GM21786 (cell line): ENCODE results near the gene DAB2IP.
"Not testable (repeated sequence)": the region's sequence is repeated elsewhere in the genome, so short reads cannot be mapped to it uniquely, and the experiment has no call there.

ENCODE experiments used
- ATAC-seq: cut with Tn5 transposase; IDR thresholded peaks from one replicate; pipeline ENCODE4 v1.9.1; 2021; ENCODE audit not compliant: unreplicated experiment

The DAB2IP gene

DNA sequence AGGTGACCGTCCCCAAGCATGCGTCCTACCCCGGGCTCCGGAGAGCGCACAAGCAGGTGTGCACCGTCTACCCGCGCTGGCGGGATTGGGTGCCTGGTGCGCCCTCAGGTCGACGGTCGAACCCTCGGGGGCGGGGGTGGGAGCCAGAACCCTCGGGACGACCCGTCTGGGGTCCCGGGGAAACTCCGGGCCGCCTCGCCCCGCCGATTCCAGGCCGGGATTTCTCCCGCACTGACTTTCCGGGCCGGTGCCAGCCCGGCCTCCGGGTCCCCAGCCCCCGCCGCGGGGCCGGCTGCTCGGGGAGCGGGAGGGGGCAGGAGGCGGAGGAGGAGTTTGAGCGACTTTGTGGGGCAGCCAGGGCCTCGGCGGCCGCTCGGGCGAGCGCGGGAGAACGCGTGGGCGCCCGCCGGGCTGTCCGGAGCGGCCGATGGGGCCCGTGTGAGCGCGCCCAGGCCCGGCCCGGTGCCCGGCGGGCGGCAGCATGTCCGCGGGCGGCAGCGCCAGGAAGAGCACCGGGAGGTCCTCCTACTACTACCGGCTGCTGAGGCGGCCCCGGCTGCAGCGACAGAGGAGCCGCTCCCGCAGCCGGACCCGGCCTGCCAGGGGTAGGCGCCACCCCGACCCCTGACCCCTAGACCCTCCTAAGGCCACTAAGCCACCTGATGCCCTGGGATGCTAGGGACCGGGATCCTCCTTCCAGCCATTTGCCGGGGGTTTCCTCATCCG is at the start of gene DAB2IP:
DAB2IP (plus strand) TSS at position 340 of the 726 bp plus-strand sequence; CDS start at position 482, 142 bp downstream.
- no peak for ATAC-seq

DNA sequence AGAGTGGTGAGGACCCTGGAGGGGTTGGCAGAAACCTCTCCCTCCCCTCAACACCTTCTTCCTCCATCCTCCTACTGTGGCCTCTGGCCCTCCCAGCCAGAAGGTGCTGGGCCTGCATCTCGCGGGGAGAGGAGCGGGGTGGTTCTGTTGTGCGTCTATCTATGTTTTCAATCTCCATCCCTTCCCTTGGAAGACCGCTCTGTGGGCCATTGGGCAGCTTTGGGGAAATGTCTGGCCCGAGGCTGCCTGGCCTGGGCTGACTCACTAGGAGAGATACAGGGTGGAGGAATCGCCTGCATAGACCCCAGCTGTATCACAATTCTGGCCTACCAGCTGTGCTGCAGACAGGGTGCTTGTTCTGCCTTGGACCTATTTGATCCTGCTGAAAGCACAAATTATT is 48.4 kb upstream of the DAB2IP start:
- ATAC-seq = no peak

GRCh38 chr9:121604242-121604641 is 47.2 kb upstream of the DAB2IP start:
- ATAC-seq = no peak

DNA sequence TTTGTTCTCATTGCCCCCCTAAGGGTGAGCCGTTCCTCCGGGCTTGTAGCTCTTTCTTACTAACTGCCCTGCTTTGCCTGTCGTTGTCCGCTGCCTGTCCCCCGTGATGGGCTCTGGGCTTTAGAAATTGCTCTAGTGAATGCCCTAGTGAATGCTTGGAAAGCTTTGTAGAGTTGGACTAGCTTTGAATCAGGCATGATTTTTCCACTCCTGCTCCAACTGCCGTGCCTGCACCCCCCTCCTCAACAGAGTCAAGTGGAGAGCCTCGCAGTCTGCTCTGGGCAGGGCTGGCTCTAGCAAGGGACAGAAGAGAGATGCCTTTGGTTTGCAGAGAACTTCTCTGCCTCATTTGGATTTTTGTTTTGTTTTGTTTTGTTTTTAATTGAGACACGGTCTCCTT is 46.8 kb upstream of the DAB2IP start:
- ATAC-seq = no peak

- ATAC-seq = no peak
Measured at GRCh38 chr9:121607434-121608167, 43.8 kb upstream of the DAB2IP start.

- ATAC-seq = no peak
Measured at GRCh38 chr9:121608168-121608853, 43.1 kb upstream of the DAB2IP start.

DNA sequence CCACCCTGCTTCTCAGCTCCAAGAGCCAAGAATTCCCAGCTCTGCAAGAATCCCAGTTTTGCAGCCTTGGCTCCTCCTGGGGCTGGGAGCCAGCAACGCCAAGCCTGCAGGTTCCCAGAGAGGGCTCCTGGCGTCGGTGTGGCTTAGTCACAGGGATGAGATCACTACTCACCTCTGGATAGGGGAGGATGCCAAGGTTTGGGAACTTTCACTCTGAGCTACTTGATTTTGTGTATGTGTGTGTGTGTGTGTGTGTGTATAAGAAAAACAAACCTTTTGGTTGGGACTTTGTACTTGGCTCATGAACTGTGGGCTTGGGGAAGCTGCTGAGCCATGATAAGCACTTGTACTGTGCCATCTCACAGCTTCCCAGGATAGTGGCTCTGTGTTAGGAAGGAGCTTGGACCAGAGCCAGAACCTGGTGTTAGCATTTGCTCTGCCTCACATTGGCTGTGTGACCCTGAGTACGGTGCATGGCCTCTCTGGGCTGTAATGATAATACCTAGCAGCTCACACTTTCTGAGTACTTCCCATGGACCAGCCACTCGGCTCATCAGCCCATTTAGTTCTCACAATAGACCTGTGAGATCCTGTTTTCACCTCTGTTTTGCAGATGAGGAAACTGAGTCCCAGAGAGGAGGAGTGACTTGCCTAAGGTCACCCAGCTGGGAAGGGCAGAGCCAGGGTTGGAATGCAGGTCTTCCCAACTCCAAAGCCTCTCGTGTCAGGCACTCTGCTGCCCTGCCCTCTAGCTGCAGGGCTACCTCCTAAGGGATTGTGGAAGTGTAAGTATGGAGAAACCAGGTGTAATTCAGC is 41.4 kb upstream of the DAB2IP start:
- ATAC-seq = no peak

GRCh38 chr9:121610638-121610953 is 40.8 kb upstream of the DAB2IP start:
- no peak for ATAC-seq

- no peak for ATAC-seq
Measured at GRCh38 chr9:121612511-121612998, 38.9 kb upstream of the DAB2IP start.

DNA sequence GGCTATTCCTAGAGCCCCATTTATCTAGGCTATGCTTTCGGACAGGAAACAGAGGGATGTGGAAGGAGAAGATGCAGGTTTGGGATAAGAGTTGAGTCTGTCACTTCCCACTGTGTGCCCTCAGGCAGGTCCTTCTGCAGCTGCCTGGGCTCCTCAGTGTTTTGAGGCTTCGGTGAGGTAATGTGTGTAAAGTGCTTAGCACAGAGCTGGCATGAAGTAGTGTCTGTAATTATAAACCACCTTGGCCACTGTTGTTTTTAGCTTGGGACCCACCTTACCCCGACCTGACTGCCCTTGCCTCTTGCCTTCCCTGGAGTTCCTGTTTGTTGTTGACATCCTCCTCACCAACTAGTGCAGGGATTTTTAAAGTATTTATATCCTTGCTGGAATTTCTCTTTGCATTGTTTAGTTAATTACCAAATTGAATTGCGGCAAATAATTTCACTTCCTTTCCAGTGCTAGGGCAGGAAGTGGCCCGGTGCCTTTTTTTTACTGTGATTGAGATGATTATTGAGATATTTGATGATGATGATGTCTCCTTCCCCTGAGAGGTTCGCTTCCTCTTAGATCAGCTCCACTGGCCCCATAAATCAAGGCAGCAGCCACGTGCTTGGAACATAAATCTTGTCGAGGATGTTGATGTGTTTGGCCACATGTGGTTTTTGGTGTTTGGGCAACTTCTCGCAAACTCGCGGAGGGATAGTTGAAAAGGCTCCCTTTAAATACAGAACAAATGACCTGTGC is 38.3 kb upstream of the DAB2IP start:
- ATAC-seq = no peak

DNA sequence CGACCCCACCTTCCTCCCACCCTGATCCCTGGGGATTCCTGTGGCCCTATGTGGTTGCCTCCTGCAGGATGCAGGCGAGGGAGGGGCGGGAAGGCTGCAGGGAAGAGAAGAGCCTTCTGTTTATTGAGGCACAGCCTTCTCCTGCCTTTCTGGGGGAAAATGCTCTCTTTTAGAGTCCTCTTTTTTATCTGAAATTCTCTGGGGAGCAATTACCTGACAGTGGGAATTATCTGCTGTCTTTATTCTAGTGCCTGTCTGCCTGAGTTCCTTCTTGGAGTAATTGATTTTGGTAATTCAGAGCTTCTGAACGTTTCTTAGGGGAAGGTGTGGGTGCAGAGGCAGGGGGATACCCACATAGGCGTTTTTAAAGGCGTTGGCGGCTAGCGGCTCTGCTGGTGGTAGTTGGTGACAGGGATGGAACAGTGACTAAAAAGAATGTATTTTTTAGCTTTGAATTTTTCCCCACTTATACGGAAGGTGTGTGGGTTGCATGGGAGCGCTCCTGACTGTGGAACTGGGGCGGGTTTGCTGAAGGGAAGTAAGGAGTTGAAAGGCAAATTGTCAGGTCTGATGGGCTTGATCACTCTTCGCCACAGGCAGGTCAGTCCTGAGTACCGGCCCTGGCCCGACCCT is 35.2 kb upstream of the DAB2IP start:
- no peak for ATAC-seq

- ATAC-seq = no peak
Measured at GRCh38 chr9:121618504-121618903, 32.9 kb upstream of the DAB2IP start.

DNA sequence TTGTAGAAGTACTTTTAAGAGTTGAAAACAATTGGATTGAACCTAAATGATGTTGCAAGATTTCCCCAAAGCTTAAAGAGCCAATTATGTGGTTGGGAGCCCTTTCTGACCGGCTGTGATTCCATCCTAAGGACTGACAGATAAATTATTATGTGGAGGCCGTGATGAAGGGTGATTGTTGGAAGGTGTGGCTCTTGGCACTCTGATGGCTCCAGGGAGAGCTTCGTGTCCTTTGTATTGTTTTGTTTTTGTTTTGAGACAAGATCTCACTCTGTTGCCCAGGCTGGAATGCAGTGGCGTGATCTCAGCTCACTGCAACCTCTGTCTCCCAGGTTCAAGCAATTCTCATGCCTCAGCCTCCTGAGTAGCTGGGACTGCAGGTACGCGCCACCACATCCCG is 32.5 kb upstream of the DAB2IP start:
- ATAC-seq = not testable (repeated sequence)

GRCh38 chr9:121619545-121620324 is 31.7 kb upstream of the DAB2IP start:
- no peak for ATAC-seq

- ATAC-seq = no peak
Measured at GRCh38 chr9:121620325-121620673, 31.1 kb upstream of the DAB2IP start.

DNA sequence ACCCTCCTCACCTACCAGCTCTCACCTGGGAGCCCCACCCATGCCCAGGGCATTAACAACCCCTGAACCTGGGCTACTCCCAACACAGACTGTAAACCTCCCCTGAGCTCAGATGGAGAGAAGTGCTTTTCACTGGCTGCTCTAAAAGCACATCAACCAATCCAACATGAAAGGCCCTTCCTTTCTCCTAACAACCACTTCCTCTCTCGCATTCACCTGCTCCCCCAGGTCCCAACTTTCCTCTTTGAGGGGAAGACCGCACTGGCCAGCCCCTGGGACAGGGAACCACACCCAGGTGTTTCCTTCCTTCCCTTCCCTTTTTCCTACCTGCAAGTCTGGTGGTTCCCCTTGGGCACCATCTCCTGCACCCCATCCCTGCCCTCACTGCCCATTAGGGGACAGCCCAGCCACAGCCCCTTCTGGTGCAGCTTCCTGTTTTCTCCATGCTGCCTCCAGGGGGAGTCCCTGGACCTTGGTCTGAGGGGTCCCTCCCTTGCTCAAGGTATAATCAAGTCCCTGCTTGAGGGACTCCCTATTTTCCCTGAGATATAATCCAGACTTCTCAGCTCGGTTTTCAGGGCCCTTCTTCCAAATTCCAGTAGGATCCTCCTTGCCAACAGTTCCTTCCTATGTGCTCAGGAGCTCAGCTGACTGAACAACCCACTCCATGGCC is 30.5 kb upstream of the DAB2IP start:
- no peak for ATAC-seq

DNA sequence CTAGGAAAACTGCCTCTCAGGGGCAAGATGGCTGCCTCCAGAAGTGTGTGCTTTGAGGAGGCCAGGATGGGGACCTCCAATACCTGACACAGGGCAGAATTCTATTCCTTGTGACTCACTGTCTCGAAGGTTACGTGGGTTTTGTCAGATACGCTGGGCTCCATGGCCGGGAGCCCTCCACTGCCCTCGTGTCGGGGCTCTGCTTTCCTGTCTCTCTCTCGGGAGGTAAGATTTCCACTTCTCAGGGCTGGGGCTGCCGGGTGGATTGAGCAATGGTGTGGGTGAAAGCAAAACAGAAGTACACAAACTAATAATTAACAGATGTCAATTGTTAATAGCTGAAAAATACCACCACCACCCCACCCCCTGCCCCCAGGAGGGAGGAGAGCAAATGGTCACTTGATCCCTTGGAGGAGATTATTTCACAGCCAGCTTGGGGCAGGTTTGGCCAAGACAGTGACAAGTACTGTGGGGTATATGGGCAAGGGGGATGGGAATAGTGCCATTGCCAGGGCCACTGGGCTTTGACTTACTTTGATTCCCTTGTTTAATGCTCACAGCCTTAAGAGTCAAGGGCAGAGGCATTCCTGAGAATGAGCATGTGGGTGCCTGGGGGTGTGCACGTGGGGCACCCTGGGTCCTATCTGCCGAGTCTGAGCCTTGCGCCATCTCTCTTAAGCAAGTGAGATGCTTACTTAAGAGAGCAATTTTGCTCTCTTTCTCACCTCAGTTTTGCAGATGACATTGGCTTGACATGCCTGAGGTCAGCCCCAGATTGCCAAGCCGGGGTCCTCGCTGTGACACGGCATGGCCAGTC is 28.8 kb upstream of the DAB2IP start:
- ATAC-seq = no peak

GRCh38 chr9:121623430-121623829 is 28.0 kb upstream of the DAB2IP start:
- not testable (repeated sequence) for ATAC-seq
